Tibial nerve (tissue), 4 donors: ENCODE data around the gene RHBDL1.

Source experiments
- CTCF ChIP-seq, 5 experiments: fragments of 200-600 bp in 3 of 5; fragments of 450-650 bp in 2 of 5; sonication (generic) in 3 of 5; IDR thresholded peaks; one replicate each; pipeline ENCODE4 v1.5.1; 2016 to 2019; ENCODE audit warnings: antibody characterized with exemption in 5 of 5, mild to moderate bottlenecking in 3 of 5, moderate library complexity in 2 of 5
- EP300 ChIP-seq, 2 donors: sonication (generic); formaldehyde crosslinking; IDR thresholded peaks; one replicate each; pipeline ENCODE4 v1.6.1; 2017; ENCODE audit warnings: antibody characterized with exemption in 2 of 2, mild to moderate bottlenecking in 1 of 2
- POLR2A ChIP-seq, 2 donors: fragments of 450-650 bp; IDR thresholded peaks; one replicate each; pipeline ENCODE4 v1.6.1; 2017; ENCODE audit warnings: antibody characterized with exemption in 2 of 2, mild to moderate bottlenecking in 2 of 2, moderate library complexity in 2 of 2

DNA sequence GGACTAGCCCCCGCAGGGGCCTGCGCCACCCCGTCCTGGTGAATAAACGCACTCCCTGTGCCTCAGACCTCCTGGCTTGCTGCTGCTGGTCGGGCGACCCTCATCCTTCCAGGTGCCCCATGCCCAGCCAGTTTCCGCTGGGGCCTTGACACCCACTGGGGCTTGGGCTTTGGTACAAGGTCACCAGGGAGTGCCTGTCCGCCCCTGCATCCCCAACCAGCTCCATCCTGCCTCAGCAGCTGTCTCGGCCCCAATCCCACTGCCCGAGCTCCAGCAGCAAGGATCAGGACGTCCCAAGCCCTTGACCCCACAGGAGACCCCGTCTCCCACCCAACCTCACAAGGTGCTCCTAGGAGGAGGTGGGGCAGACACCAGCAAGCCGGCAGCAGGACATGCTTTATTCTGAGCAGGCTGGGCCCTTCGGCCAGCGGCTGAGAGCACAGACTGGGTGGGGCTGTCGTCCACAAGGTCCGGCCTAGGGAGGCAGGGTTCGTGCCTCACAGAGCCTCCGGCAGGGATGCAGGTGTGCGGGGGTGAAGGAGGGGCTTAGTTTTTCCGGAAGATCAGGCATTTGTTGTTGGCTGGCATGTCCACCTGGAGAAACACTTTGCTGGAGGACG, 41.3 kb upstream of the RHBDL1 start:
- TF ChIP-seq POLR2A (IDR thresholded peaks at IDR 0.05) (no peak), CTCF (IDR thresholded peaks at IDR 0.05) (no peak), EP300 (IDR thresholded peaks at IDR 0.05) (no peak)
